Brain pericyte (primary cell): Measurements from ENCODE around the gene MPP3.

Experiments used
- DNase-seq: peaks from one replicate; pipeline ENCODE4 v3.0.0-alpha.2; 2012; ENCODE audit warnings: low read depth, low spot score

Gene MPP3

GRCh38 chr17:43772877-43773648 lies 59.9 kb downstream of the MPP3 start:
- no peak for DNase-seq

GRCh38 chr17:43771463-43771862 lies 61.5 kb downstream of the MPP3 start:
- no peak for DNase-seq

GRCh38 chr17:43770957-43771356 lies 62.0 kb downstream of the MPP3 start:
- DNase-seq = no peak

GRCh38 chr17:43769859-43770258 lies 63.1 kb downstream of the MPP3 start:
- DNase-seq = no peak

- no peak for DNase-seq
Observed at GRCh38 chr17:43769426-43769825, 63.5 kb downstream of the MPP3 start.

DNA sequence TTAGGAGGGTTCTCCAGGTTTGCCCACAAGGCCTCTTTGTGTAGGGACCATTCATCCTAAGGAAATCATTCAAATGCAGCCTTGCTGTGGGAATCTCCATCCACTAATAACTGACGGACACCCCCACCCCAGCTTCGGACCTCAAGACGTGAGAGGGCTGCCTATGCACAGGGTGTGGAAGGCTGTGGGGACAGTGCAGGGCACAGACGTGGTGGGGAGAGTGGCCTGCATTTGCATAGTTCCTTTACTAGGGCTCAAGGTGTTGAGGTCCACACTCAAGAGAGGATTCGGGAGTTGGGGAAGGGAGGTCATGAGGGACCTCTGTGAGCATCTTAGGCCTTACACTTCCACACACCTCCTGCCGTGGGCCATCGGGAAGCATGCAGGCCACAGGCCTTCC lies 64.0 kb downstream of the MPP3 start:
- no peak for DNase-seq

DNA sequence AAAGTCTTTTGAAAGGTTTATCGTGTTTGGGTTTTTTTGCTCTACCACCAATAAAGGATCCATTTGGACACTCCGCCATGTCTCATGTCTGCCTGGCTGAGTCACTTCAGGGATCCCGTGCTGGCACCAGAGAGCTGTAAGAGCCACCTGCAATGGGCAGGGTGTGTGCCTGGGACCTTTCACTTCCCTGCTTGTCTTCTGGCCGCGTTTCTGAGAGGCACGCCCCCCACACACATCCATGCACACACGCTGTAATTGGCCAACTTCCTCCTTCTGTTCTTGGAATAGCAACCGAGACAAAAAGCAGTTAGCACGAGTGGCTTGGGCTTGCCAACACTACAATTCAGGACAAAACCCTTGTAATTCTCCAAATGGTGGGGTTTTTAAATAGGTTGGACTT lies 64.6 kb downstream of the MPP3 start:
- DNase-seq = no peak

GRCh38 chr17:43767713-43768059 lies 65.3 kb downstream of the MPP3 start:
- no peak for DNase-seq

- no peak for DNase-seq
Observed at GRCh38 chr17:43767053-43767712, 65.8 kb downstream of the MPP3 start.

GRCh38 chr17:43766413-43767052 lies 66.4 kb downstream of the MPP3 start:
- no peak for DNase-seq

GRCh38 chr17:43760254-43760852 lies 72.6 kb downstream of the MPP3 start:
- DNase-seq = peak; percentile 79

GRCh38 chr17:43759836-43760235 lies 73.1 kb downstream of the MPP3 start:
- no peak for DNase-seq

- no peak for DNase-seq
Observed at GRCh38 chr17:43758497-43759174, 74.3 kb downstream of the MPP3 start, which contains the start of gene SOST. Gene SOST, minus strand, starts transcription at chr17:43758791. Its CDS starts 50 bp downstream, at chr17:43758741.

DNA sequence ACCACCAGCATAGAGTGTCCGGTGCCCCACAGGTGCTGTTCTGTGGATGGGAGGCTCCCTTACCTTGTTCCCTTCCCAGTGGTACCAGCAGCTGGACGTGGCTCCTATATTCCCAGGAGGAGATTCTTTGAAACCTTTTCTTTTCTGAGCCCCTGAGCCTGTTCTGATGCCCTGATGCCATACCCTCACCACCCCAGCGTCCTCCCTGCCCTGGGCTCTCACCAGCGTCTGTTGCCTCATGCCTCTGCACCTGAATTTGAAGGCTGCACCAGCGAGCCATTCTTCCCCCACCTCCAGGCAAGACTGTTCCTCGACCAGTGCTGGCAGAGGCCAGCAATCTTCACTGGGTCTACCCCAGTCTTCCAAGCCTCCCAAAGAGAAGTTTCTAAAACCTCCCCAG lies 74.9 kb downstream of the MPP3 start:
- DNase-seq = no peak

DNA sequence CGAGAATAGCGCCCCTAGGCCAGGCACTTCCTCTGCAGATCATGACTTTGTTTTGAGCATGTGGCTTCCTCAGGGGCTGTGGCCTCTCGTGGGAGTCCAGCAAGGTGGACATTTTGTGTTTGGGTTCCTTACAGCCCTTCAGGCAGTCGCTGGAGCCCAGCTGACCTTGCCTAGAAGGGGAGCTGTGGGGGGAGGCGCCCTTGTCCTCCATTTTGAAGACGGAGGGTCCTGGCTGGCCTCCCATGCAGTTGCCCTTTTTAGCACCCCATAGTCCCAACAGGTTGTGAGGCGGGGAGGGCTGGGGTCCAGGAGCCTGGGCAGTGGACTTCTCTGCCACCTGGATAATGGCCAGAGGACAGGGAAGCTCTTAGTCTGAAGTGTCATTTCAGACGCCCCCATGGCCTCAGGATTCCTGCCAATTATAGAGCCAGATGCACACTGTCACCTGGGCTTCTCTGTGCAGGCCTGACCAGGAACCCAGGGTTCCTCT lies 75.7 kb downstream of the MPP3 start:
- no peak for DNase-seq

- no peak for DNase-seq
Observed at GRCh38 chr17:43756201-43756600, 76.7 kb downstream of the MPP3 start.

- DNase-seq = no peak
Observed at GRCh38 chr17:43755389-43755875, 77.5 kb downstream of the MPP3 start.

DNA sequence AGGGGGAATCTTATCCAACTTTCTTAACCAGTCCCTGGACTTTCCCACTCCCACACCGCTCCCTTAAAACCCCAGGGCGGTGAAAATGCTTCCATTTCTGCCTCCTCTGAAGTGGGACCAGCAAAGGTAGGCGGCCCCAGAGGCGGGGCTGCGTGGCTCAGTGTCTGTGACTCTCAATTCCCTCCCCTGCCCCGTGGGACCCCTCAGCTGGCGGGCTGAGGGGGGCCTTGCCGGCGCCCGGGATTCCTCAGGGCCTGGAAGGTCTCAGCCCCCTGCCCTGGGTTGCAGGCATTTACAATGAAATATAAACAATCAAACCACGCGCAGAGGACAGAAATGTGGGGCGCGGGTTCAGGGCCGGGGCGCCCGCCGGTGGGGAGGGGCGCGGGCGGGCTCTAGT lies 78.0 kb downstream of the MPP3 start:
- no peak for DNase-seq

DNA sequence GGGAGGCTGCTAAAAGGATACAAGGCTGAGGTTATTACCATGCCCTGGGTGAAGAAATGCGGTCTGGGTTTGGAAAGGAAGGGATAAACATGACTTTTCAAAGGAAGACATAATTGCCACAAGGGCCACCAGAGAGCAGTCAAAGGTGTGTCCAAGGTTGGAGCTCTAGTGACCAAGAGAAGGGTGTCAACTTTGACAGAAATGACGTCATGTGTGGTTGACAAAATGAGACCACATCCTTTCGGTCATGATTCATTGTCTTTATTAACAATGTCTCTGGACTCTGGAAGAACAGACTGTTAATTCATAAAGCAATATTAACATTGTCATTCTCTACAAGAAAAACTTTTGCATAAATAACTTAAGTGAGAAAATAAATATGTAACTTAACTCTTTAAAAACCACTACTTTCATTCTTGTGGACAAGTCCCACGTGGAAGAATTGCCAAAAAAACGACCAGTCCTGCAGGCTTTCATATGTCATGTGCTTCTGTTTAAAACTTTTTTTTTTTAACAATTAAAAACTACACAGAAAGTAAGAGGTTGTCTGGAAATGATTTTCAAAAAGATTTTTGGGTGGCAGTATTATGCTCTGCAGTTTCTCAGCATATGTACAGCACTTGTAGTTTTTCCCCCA lies 79.3 kb downstream of the MPP3 start:
- DNase-seq = no peak
